OCI-LY1 (cell line): ENCODE results near the gene IL3.

Source experiments
- H2AFZ ChIP-seq: fragments of 200-600 bp; sonication (generic), shearing (Covaris generic); 2 replicates; pipeline ENCODE4 v1.6.0; 2014; ENCODE audit warnings: antibody characterized with exemption, mild to moderate bottlenecking, low read length
- H3F3A ChIP-seq: fragments of 200-600 bp; sonication (generic), shearing (Covaris generic); 2 replicates; pipeline ENCODE4 v1.6.0; 2014; ENCODE audit warnings: mild to moderate bottlenecking, antibody characterized with exemption, low read length, moderate library complexity; ENCODE audit not compliant: insufficient read depth
- H3K27ac ChIP-seq: fragments of 200-600 bp; sonication (generic); 2 replicates; pipeline ENCODE4 v1.5.1; 2014; ENCODE audit warnings: low read length, mixed run types, mild to moderate bottlenecking, low read depth; ENCODE audit not compliant: poor library complexity, severe bottlenecking
- H3K27me3 ChIP-seq: fragments of 200-600 bp; sonication (generic); 2 replicates; pipeline ENCODE4 v1.6.0; 2014; ENCODE audit warnings: antibody characterized with exemption, mild to moderate bottlenecking, low read length, moderate library complexity; ENCODE audit not compliant: insufficient read depth
- H3K36me3 ChIP-seq: fragments of 200-600 bp; sonication (generic); 2 replicates; pipeline ENCODE4 v1.6.1; 2014; ENCODE audit warnings: mild to moderate bottlenecking, antibody characterized with exemption, low read length, moderate library complexity, mixed read lengths; ENCODE audit not compliant: insufficient read depth
- H3K4me1 ChIP-seq: fragments of 200-600 bp; sonication (generic); 2 replicates; pipeline ENCODE4 v1.5.1; 2014; ENCODE audit warnings: mild to moderate bottlenecking, low read length, moderate library complexity; ENCODE audit not compliant: insufficient read depth, severe bottlenecking
- H3K4me2 ChIP-seq: fragments of 200-600 bp; sonication (generic), shearing (Covaris generic); 2 replicates; pipeline ENCODE4 v1.6.1; 2014; ENCODE audit warnings: low read length
- H3K4me3 ChIP-seq: fragments of 200-600 bp; sonication (generic); 2 replicates; pipeline ENCODE4 v1.5.1; 2014; ENCODE audit warnings: low read length, low read depth, mild to moderate bottlenecking, mixed read lengths; ENCODE audit not compliant: poor library complexity, severe bottlenecking
- H3K79me2 ChIP-seq: fragments of 200-600 bp; shearing (Covaris generic); 2 replicates; pipeline ENCODE4 v1.6.1; 2016; ENCODE audit warnings: mixed run types, low read length, mixed read lengths; ENCODE audit not compliant: insufficient read depth
- H3K9ac ChIP-seq: fragments of 200-600 bp; sonication (generic), shearing (Covaris generic); 2 replicates; pipeline ENCODE4 v1.6.1; 2014; ENCODE audit warnings: mild to moderate bottlenecking, low read length, mixed read lengths
- H3K9me2 ChIP-seq: fragments of 200-600 bp; sonication (generic), shearing (Covaris generic); 2 replicates; pipeline ENCODE4 v1.6.1; 2014; ENCODE audit warnings: low read depth, mild to moderate bottlenecking, low read length, mixed read lengths
- H3K9me3 ChIP-seq: fragments of 200-600 bp; shearing (Covaris generic); 2 replicates; pipeline ENCODE4 v1.6.1; 2014; ENCODE audit warnings: low read length, mixed read lengths
- H4K20me1 ChIP-seq: fragments of 200-600 bp; sonication (generic), shearing (Covaris generic); 2 replicates; pipeline ENCODE4 v1.6.0; 2016; ENCODE audit warnings: mild to moderate bottlenecking, low read length; ENCODE audit not compliant: insufficient read depth
- CTCF ChIP-seq: fragments of 200-600 bp; sonication (generic), shearing (Covaris generic); IDR thresholded peaks from 2 replicates; pipeline ENCODE4 v1.5.1; 2017; ENCODE audit warnings: mild to moderate bottlenecking, antibody characterized with exemption, low read length, moderate library complexity, mixed read lengths
- EZH2 ChIP-seq: fragments of 200-600 bp; sonication (generic), shearing (Covaris generic); IDR thresholded peaks from 2 replicates; pipeline ENCODE4 v1.8.0; 2017; ENCODE audit warnings: borderline replicate concordance, mixed run types, mild to moderate bottlenecking, antibody characterized with exemption, low read length, moderate library complexity, mixed read lengths

Gene IL3

GRCh38 chr5:132086277-132086794 lies 25.9 kb downstream of the IL3 start:
- Histone ChIP-seq H3K27me3 (no peaks in the 10 kb centered on the region), H3K9me2 (no peaks in the 10 kb centered on the region), H3F3A (no peaks in the 10 kb centered on the region), H3K79me2 (no peaks in the 10 kb centered on the region), H3K36me3 (no peaks in the 10 kb centered on the region), H4K20me1 (no peaks in the 10 kb centered on the region), H3K4me2 (no peak overlapping the region), H3K9me3 (no peaks in the 10 kb centered on the region), H2AFZ (no peak overlapping the region), H3K27ac (no peak overlapping the region), H3K4me1 (no peaks in the 10 kb centered on the region), H3K9ac (no peak overlapping the region), H3K4me3 (no peak overlapping the region)
- TF ChIP-seq EZH2 (no peak), CTCF (no peak)

- Histone ChIP-seq H3K4me2 (no peak overlapping the region), H3K4me3 (no peak overlapping the region), H3K27me3 (no peaks in the 10 kb centered on the region; the same call in 1 of the 2 replicates), H4K20me1 (no peaks in the 10 kb centered on the region), H2AFZ (no peak overlapping the region), H3F3A (no peaks in the 10 kb centered on the region), H3K9ac (no peak overlapping the region), H3K27ac (no peak overlapping the region), H3K9me2 (no peaks in the 10 kb centered on the region), H3K36me3 (no peaks in the 10 kb centered on the region), H3K79me2 (no peaks in the 10 kb centered on the region), H3K9me3 (no peaks in the 10 kb centered on the region), H3K4me1 (no peaks in the 10 kb centered on the region)
- TF ChIP-seq CTCF (no peak), EZH2 (no peak)
Measured at GRCh38 chr5:132087176-132087575, 26.7 kb downstream of the IL3 start.

- Histone ChIP-seq H3F3A (no peaks in the 10 kb centered on the region), H4K20me1 (no peaks in the 10 kb centered on the region), H3K27me3 (no peaks in the 10 kb centered on the region; the same call in 1 of the 2 replicates), H3K9ac (no peak overlapping the region), H2AFZ (no peak overlapping the region), H3K9me3 (no peaks in the 10 kb centered on the region), H3K4me1 (no peaks in the 10 kb centered on the region), H3K4me2 (no peak overlapping the region), H3K27ac (no peak overlapping the region), H3K4me3 (no peak overlapping the region), H3K9me2 (no peaks in the 10 kb centered on the region), H3K36me3 (no peaks in the 10 kb centered on the region), H3K79me2 (no peaks in the 10 kb centered on the region)
- TF ChIP-seq EZH2 (no peak), CTCF (no peak)
Measured at GRCh38 chr5:132087661-132088060, 27.2 kb downstream of the IL3 start.
